ENCODE measurements around the gene ABCB8. TPM values are rescaled to one million over a fixed set of nuclear protein-coding genes. Genes with fewer than 3 reads are reported as not detected.

ABCB8 gene
- total RNA-seq: 10 to 100 TPM; 29.5 to 42.3 (median 31.9) TPM

DNA sequence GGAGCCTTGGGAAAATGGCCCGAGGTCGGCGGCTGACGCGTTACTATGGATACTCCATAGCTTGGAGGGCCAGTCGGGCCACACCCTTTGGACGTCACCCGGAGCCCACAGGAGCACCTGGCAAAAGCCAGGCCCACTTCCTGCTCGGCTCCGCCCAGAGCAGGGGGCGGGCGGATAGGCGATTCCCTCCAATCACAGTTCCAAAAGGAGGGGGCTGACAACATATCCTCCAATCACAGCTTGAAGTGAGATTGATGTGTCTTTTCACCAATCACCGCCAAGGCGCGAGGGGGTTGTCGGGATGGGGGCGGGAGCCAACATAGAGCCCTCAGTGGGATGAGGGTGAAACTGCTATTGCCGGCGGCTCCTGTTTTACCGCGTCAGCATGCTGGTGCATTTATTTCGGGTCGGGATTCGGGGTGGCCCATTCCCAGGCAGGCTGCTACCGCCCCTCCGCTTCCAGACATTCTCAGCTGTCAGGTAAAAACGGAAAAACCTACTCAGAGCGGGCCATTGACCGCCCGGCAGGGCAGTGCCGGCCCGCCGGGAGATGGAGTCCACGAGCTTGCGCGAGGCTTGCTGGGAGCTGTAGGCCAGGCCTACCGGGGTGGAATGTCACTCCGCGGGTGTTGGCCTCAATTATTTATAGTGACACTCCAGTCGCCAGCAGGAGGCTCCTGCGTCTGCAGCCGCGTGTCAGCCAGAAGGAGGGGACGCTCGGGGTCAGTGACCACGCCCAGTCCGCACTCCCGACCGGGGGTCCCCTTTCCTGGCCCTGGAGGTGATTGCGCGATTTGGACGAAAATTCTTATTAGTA, at the start of gene ABCB8:
ABCB8 (plus strand) TSS at position 320 of the 817 bp plus-strand sequence; CDS start at position 386, 66 bp downstream.
- peak within 1 kb of the TSS; percentile 84 for H3K27ac ChIP-seq

DNA sequence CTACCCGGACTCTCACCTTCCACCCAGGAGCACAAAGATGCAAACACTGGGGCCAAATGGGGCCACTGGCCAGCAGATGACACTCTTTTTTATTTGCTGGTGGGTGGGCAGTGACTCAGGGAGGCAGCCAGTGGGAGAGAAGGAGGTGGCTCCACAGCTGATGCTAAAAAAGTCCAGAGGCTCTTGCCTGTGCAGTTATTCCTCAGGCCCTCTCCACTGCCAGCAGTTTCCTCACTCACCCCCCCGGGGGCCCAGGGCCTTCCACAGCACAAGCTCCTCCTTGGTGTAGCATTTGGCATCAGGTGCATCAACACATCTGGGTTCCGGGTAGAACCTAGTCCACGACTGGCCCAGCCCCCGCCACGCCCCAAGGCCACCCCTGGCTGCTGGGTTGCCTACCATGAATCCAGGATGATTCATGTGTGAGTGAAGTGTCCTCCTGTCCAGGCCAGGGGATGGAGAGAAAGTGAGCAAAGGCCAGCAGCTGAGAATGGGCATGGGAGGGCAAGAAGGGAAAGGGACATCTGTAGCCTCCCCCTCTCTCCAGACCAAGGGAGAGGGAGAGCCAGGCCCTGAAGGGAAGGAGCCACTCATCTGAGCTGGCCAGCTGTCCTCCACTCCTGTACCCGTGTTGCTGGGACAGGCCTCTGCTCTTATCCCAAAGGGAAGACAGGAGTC, 48.4 kb upstream of the ABCB8 start:
- no peak for TF ChIP-seq EP300 (IDR thresholded peaks at IDR 0.05)
- TF ChIP-seq POLR2AphosphoS5 (IDR thresholded peaks at IDR 0.05): no peak
- TF ChIP-seq, protein P1, sequence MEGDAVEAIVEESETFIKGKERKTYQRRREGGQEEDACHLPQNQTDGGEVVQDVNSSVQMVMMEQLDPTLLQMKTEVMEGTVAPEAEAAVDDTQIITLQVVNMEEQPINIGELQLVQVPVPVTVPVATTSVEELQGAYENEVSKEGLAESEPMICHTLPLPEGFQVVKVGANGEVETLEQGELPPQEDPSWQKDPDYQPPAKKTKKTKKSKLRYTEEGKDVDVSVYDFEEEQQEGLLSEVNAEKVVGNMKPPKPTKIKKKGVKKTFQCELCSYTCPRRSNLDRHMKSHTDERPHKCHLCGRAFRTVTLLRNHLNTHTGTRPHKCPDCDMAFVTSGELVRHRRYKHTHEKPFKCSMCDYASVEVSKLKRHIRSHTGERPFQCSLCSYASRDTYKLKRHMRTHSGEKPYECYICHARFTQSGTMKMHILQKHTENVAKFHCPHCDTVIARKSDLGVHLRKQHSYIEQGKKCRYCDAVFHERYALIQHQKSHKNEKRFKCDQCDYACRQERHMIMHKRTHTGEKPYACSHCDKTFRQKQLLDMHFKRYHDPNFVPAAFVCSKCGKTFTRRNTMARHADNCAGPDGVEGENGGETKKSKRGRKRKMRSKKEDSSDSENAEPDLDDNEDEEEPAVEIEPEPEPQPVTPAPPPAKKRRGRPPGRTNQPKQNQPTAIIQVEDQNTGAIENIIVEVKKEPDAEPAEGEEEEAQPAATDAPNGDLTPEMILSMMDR (IDR thresholded peaks at IDR 0.05): no peak
- no peak for TF ChIP-seq POLR2A (IDR thresholded peaks at IDR 0.05)
- no peaks in the 10 kb centered on the region for H3K36me3 ChIP-seq
- no peak overlapping the region for H3K27ac ChIP-seq
- 36% methylated on average over 6 of the region's 7 CpGs for WGBS
- no peaks in the 10 kb centered on the region for H3K9me3 ChIP-seq
- H3K4me1 ChIP-seq: peaks cover 28% of the 10 kb centered on the region
- DNase-seq (ENCODE audit: low spot score in 2 of 2): no peak
- H3K4me3 ChIP-seq: no peak overlapping the region
- peaks cover 79% of the 10 kb centered on the region for H3K27me3 ChIP-seq

More for the DNA sequence above, at the start of gene ABCB8:
- under 1% methylated on average over 31 of the region's 53 CpGs for WGBS
- no peaks in the 10 kb centered on the region for H3K9me3 ChIP-seq
- H3K4me1 ChIP-seq: peaks cover 26% of the 10 kb centered on the region
- DNase-seq (ENCODE audit: low spot score in 2 of 2): peak; percentile 99 to 100
- peaks cover 9% of the 10 kb centered on the region for H3K36me3 ChIP-seq
- no peak for TF ChIP-seq POLR2A (IDR thresholded peaks at IDR 0.05)
- TF ChIP-seq EP300 (IDR thresholded peaks at IDR 0.05): no peak
- TF ChIP-seq, protein P1 (IDR thresholded peaks at IDR 0.05): peak; percentile 47 to 50
- peak in 2 of 3 donors; percentile 45 to 72 for TF ChIP-seq POLR2AphosphoS5 (IDR thresholded peaks at IDR 0.05)
- H3K27me3 ChIP-seq: no peaks in the 10 kb centered on the region
- H3K4me3 ChIP-seq: peak within 1 kb of the TSS; percentile 74

DNA sequence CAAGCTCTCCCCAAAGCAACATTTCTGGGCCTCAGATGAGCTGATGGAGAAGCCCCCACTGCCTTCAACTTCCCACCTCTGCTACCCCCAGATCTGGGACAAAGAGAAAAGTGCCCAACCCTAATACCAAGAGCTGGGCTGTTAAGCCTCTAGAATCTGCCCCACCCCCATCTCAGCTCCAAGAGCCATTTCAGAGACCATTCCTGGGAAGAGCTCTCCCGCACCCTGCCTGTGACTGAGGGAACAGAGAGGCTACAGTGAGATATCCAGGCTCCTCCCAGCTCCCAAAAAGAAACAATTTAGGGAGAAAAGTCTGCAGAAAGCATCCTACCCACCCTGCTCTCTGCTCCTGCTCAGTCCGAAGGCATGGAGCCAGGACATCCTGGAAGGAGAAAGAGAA, 47.6 kb upstream of the ABCB8 start:
- 47% methylated on average over 2 of the region's 2 CpGs for WGBS
- H3K4me3 ChIP-seq: no peak overlapping the region
- H3K27me3 ChIP-seq: peaks cover 75% of the 10 kb centered on the region
- TF ChIP-seq EP300 (IDR thresholded peaks at IDR 0.05) (no peak), POLR2AphosphoS5 (IDR thresholded peaks at IDR 0.05) (no peak), POLR2A (IDR thresholded peaks at IDR 0.05) (no peak)
- TF ChIP-seq, protein P1 (IDR thresholded peaks at IDR 0.05): no peak
- no peaks in the 10 kb centered on the region for H3K36me3 ChIP-seq
- H3K9me3 ChIP-seq: no peaks in the 10 kb centered on the region
- peaks cover 22% of the 10 kb centered on the region for H3K4me1 ChIP-seq
- DNase-seq (ENCODE audit: low spot score in 2 of 2): no peak
- no peak overlapping the region for H3K27ac ChIP-seq

DNA sequence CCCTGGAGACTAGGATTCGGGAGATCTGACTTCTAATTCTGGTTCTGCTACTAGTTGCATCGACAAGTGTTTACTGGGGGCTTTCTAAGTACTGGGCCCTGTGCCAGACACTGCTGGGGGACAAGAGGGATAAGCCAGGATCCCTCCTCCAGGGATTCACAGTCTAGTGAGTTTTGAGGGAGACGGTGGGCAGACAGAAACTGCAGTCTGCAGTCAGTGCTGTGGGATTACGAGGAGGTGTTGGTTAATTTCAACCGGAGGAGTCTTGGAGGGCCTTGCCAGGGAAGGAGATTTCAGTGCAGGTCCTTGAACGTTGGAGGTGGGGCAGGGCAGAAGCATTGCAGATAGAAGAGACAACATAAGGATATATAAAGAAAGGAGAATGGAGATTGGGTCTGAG, 46.6 kb upstream of the ABCB8 start:
- H3K27me3 ChIP-seq: peaks cover 68% of the 10 kb centered on the region
- no peaks in the 10 kb centered on the region for H3K9me3 ChIP-seq
- no peak for DNase-seq (ENCODE audit: low spot score in 2 of 2)
- no peak overlapping the region for H3K4me3 ChIP-seq
- 66% methylated on average over 5 of the region's 6 CpGs for WGBS
- H3K36me3 ChIP-seq: no peaks in the 10 kb centered on the region
- no peak overlapping the region for H3K27ac ChIP-seq
- TF ChIP-seq, protein P1 (IDR thresholded peaks at IDR 0.05): no peak
- TF ChIP-seq EP300 (IDR thresholded peaks at IDR 0.05) (no peak), POLR2AphosphoS5 (IDR thresholded peaks at IDR 0.05) (no peak)
- H3K4me1 ChIP-seq: peaks cover 22% of the 10 kb centered on the region

DNA sequence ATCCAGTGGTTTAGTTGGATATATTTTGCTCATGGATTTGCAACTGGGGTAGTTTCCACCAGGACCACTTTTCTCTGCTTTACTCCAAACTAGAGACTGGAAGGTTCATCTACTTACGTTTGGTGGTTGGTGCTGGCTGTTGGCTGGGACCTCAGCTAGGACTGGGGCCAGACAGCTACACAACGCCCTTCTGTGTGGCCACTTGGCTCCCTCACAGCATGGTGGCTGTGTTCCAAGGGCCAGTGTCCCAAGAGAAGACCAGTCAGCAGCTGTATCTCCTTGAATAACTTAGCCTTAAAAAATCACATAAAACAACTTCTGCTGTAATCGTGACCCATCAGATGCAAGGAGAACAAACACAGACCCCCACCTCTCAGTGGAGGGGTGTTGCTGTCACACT, 45.9 kb upstream of the ABCB8 start:
- no peaks in the 10 kb centered on the region for H3K9me3 ChIP-seq
- no peak overlapping the region for H3K4me3 ChIP-seq
- peaks cover 64% of the 10 kb centered on the region for H3K27me3 ChIP-seq
- no peak overlapping the region for H3K27ac ChIP-seq
- no peak for DNase-seq (ENCODE audit: low spot score in 2 of 2)
- no peaks in the 10 kb centered on the region for H3K36me3 ChIP-seq
- 37% methylated on average over 3 of the region's 3 CpGs for WGBS
- no peak for TF ChIP-seq POLR2A (IDR thresholded peaks at IDR 0.05)
- no peak for TF ChIP-seq EP300 (IDR thresholded peaks at IDR 0.05)
- no peak for TF ChIP-seq POLR2AphosphoS5 (IDR thresholded peaks at IDR 0.05)
- TF ChIP-seq, protein P1 (IDR thresholded peaks at IDR 0.05): no peak
- peaks cover 18% of the 10 kb centered on the region for H3K4me1 ChIP-seq
